NCI-H2029 (cell line): Measurements from ENCODE around the gene MEGF11.
"Not testable (repeated sequence)": the region's sequence is repeated elsewhere in the genome, so short reads cannot be mapped to it uniquely, and the experiment has no call there.

Experiments used
- DNase-seq: peaks from one replicate; lab custom pipeline; 2025; lab: John Stamatoyannopoulos, UW

MEGF11 gene

DNA sequence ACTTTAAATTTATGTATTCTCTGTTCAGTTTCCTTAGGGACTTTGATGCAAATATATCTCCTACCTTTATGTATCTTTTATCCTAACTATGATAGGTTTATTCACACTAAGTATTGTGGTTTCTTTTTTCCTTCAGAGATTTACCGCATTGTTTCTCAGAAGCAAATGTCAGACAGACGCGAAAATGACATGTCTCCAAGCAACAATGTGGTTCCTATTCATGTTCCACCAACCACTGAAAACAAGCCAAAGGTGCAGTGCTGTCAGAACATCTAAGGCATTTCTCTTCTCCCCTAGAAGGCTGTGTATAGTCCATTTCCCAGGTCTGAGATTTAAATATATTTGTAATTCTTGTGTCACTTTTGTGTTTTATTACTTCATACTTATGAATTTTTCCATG, 366.0 kb downstream of the MEGF11 start:
- DNase-seq: no peak

DNA sequence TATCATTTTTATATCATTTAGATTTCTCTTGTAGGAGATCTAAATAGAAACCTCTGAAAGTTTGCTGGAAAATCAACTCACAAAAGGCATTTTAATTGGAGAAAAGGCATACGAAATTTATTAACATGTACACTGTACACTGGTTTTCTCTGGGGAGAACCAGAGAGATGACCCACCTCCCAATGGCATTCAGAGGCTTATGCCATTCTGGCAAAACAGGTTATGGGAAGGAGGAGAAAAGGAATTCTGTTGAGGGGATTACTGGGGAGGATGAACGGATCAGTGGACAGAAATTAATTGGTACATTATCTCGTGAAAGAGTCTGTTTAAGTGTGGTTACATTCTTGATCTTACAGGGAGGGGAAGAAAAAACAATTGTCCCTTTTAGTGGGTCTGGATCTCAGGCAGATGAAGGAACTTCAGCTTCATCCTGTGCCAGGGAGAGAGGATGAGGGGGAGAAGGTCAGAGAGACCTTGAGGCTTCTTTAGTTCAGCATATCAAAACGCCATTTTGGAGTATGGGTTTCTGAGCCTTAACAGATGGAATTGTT, 367.8 kb downstream of the MEGF11 start:
- no peak for DNase-seq

DNA sequence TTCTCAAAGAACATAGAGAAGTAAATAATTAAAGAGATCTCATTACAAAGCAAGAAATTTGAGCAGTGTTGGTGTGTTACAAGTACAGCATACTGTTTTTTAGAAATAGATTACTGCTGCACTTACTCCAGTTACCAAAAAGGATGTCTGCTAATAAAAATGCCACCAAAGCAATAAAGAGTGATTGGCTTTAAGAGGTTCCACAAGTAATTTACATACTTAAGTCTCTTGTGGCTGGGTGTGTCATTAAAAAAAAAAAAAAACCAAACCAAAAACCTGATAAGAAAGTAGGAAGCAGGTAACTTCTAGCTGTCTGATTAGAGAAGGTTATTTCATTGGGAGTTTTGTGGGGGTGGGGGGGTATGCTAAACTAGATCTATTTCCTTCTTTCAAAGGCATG, 369.0 kb downstream of the MEGF11 start:
- no peak for DNase-seq

- no peak for DNase-seq
Measured at GRCh38 chr15:65883571-65883970, 370.0 kb downstream of the MEGF11 start.

DNA sequence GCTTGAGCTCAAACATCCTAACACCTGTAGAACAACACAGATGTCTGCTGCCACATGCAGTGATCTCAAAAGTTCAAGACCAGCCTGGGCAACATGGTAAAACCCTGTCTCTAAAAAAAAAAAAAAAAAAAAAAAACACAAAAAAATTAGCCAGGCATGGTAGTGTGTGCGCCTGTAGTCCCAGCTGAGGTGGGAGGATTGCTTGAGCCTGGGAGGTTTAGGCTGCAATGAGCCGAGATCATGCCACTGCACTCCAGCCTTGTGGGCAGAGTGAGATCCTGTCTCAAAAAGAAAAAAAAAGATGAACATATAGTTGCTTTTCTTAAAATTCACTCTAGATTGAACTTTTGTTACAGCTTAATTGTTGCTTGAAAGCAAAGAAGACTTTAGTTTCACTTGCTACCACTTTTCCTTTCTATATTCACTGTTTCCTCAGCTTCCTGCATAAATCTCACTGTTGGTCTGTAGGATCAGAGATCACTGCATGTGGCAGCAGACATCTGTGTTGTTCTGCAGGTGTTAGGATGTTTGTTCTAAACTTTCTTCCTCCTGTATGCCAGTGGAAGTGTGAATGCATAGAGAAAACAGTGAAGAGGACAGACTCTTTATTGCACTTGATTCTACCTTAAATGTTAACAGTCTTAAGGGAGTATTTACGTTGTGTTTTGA, 371.6 kb downstream of the MEGF11 start:
- no peak for DNase-seq

DNA sequence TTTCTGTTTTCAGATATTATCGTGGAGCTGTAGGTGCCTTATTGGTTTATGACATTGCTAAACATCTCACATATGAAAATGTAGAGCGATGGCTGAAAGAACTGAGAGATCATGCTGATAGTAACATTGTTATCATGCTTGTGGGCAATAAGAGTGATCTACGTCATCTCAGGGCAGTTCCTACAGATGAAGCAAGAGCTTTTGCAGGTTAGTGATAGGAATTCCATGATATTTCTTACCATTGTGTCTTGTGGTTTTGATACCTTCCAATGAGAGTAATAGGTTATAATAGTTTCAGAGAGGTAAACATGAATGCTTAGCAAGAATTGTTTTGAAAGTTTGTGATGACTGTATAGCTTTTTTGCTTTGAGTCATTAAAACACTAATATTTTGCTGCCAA, 375.8 kb downstream of the MEGF11 start:
- DNase-seq: no peak

DNA sequence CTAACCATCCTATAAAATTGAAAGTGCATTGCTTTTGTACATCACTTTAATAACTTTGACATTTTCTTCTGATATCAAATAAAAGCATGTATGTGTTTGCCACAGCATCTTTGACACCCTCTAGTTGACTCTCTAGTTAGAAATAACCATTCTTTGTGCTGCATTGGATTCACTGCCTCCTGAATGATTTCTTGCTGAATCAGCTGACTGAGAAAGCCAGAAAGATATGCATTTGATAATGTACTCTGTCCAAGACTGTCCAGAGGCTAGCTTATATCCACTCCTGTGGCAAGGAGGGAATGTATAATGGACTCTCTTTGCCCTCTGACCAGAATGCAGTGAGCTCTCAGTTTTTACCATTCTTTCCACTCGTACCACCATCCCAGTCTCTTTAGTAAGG, 378.1 kb downstream of the MEGF11 start:
- no peak for DNase-seq

DNA sequence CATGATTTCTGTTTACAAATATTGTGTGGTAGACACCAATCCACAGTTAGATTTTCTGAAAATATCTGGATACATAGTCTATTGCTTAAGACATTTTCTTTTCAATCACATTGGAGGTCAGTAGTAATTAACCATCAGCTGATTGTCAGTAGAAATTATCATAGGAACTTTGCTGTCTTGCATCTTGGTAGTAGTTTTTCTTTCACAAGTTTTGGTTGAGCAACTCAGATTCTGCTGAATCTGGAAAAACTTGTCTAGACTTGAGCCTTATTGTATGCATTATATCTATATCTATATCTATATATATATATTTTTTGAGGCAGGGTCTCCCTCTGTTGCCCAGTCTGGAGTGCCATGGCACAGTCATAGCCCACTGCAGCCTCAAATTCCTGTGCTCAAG, 380.3 kb downstream of the MEGF11 start:
- DNase-seq: no peak

GRCh38 chr15:65872596-65872995, 381.0 kb downstream of the MEGF11 start:
- DNase-seq: not testable (repeated sequence)

- not testable (repeated sequence) for DNase-seq
Measured at GRCh38 chr15:65871886-65872285, 381.7 kb downstream of the MEGF11 start.

DNA sequence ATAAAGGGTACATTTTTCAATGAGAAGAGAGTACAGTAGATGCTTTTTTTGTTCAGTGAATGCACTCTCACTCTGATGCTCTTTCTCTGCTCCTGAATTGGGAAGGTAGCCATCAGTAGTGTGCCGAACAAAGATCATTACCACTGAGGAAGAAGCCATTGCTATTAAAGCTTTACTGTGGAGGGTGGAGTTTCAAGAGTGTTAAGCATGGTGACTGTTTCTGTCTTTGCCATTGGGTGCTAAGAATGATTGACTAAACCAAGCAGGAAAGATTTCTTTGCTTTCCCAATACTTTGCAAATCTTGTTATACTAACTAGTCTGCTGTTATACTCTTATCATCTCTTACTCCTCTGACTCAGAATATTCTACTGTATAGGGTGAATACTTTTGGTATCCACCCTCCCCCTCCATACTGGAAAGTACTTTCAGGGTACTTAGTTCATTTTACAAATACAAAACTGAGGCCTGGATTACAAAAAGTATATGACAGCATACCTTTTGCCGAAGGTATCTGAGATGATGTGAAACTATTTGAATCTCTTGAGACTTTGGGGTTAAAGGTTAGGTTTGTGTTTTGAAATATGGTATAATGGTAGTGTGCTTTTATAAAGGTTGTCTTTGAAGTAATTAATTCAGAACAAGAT, 382.5 kb downstream of the MEGF11 start:
- no peak for DNase-seq

- DNase-seq: peak; percentile 33
Measured at GRCh38 chr15:65869954-65870871, 383.3 kb downstream of the MEGF11 start.

DNA sequence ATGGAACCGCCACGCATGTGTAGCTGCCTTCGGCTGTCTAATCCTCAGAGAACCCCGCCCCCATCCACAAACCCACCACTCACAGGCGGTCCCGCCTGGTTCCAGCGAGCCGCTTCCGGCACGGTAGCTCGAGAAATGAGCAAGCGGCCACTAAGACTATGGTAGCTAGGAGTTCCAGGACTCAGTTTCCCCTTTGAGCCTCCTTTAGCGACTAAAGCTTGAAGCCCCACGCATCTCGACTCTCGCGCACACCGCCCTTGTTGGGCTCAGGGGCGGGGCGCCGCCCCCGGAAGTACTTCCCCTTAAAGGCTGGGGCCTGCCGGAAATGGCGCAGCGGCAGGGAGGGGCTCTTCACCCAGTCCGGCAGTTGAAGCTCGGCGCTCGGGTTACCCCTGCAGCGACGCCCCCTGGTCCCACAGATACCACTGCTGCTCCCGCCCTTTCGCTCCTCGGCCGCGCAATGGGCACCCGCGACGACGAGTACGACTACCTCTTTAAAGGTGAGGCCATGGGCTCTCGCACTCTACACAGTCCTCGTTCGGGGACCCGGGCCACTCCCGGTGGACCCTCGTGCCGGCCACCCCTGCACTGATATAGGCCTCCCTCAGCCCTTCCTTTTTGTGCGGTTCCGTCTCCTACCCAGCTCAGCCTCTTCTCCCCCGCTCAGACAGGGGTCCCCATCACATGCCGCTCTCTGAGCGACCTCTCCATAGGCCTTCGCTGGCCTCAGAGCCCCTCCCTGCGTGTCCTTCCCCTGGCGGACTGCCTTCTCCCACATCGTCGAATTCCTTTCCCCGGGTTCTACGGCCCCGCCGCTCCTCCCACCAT, 384.2 kb downstream of the MEGF11 start, which contains the start of gene RAB11A:
Gene RAB11A, plus strand, starts transcription at position 366 of the 828 bp plus-strand sequence. Its CDS starts 95 bp downstream, at position 461.
- peak; percentile 72 for DNase-seq

DNA sequence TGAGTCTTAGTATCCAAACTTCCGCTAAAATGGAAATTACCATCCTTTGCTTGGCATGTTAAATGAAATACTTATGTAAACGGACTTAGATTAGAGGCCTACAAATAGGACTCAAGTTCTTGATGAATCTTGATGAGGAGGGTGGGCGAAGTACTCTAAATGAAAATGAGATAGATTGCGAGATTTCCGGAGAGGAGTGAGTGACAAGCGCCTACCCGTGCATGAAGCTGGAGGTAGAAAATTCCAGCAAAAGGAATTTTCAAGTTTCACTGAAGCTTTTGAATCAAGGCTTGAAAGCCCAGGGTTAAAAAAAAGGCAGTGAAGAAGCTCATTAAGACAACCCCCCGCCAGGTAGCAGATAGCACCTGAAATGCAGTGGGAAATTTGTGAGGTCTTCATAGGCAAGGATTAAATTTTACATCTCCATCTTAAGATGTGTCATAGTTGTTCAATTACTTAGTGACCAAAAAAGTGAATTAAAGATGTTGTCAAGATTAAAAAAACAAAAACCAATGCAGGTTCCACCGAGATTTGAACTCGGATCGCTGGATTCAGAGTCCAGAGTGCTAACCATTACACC, 384.9 kb downstream of the MEGF11 start:
- no peak for DNase-seq

GRCh38 chr15:65867933-65868332, 385.6 kb downstream of the MEGF11 start:
- DNase-seq: not testable (repeated sequence)

DNA sequence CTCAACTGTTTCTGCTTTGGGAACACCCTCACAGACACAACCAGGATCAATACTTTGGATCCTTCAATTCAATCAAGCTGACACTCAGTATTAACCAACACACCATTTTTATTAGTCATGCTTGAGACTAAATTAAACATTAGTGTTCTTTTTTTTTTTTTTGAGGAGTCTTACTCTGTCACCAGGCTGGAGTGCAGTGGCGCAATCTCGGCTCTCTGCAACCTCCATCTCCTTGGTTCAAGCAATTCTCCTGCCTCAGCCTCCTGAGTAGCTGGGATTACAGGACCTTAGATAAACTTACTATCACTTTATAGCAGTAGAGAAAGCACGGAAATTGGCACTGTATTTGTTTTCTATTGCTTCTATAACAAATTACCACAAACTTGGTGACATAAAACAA, 386.3 kb downstream of the MEGF11 start:
- no peak for DNase-seq

DNA sequence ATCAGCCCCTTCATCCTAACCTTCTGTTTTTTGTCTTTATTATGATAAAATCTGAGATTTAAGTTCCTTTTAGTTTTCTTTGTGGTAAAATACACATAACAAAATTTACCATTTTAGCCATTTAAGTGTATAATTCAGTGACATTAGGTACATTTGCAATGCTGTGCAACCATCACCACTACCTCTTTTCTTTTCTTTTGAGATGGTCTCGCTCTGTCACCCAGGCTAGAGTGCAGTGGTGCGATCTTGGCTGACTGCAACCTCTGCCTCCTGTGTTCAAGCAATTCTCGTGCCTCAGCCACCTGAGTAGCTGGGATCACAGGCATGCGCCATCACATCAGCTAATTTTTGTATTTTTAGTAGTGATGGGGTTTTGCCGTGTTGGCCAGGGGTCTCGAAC, 390.4 kb downstream of the MEGF11 start:
- no peak for DNase-seq

DNA sequence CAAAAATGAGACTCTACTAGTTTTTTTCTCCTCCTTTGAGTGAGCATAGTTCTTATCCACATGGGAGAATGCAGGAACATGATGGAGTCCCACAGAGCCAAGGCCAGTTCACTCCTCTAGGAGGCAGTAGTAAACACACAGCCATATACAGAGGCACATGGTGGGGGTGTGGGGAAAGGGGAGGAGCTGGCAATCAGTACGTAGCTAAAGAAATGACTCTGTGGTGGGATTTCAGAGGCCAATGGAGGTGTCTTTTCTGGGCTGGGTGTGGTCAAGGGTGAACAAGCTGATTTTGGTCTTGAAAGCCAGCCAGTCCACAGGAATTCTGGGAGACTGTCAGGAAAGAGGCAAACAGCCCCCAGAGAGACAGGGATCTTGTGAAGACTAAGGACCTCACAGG, 390.9 kb downstream of the MEGF11 start:
- no peak for DNase-seq

DNA sequence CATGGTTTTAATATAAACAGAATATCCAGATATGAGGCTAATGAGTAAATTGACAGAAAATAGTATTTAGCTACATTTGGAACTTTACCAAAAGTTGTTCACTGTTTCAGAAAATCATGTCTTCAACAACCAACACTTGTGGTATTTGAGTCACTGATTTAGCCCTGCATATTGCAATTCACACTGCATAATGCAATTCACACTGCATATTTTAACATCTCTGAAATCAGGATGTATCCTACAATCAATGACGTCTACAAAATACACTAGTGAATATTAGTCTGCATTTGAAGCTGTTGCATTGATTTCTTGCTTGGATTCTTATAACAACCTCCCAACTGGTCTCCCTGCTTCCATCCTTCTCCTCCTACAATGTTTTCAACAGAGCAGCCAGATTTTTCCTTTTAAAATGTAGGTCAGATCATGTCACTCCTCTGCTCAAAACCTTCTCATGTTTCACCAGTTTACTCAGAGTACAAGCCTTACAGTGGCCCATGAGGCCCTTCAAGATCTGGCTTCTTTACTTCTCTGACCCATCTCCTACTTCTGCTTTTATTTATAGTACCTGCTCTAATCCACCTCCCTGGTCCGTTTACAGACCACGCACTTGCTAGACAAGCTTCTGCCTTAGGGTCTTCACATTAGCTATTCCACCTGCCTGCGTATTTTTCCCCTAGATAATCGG, 395.7 kb downstream of the MEGF11 start:
- no peak for DNase-seq

DNA sequence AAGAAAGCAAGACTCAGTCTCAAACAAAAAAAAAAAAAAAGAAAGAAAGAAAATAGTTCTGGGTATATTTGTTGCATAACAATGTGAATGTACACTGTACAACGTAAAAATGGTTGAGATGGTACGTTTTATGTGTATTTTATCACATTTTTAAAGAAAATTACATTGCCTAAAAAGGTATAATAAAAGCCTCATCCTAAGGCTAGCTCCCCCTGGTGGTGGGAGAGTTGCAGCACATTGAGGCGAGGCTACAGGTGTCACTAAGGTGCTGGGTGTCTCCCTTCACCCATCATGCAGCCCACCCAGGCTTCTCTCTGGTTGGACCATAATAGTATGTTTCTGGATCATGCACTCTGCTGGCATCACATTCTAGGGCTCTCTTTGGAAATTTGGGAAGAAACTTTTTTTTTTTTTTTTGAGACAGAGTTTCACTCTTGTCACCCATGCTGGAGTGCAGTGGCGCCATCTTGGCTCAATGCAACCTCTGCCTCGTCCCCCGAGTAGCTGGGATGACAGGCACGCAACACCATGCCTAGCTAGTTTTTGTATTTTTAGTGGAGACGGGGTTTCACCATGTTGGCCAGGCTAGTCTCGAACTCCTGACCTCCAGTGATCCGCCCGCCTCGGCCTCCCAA, 396.6 kb downstream of the MEGF11 start:
- DNase-seq: peak; percentile 24
